NCI-H1048 (cell line): ENCODE results near the gene BCL11A.

ENCODE experiments used
- DNase-seq: peaks from one replicate; lab custom pipeline; 2025; lab: John Stamatoyannopoulos, UW

The BCL11A gene

DNA sequence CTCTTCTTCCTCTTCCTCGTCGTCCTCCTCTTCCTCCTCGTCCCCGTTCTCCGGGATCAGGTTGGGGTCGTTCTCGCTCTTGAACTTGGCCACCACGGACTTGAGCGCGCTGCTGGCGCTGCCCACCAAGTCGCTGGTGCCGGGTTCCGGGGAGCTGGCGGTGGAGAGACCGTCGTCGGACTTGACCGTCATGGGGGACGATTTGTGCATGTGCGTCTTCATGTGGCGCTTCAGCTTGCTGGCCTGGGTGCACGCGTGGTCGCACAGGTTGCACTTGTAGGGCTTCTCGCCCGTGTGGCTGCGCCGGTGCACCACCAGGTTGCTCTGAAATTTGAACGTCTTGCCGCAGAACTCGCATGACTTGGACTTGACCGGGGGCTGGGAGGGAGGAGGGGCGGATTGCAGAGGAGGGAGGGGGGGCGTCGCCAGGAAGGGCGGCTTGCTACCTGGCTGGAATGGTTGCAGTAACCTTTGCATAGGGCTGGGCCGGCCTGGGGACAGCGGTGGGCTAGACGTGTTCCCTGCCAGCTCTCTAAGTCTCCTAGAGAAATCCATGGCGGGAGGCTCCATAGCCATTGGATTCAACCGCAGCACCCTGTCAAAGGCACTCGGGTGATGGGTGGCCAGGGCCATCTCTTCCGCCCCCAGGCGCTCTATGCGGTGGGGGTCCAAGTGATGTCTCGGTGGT, 91.9 kb downstream of the BCL11A start:
- no peak for DNase-seq

DNA sequence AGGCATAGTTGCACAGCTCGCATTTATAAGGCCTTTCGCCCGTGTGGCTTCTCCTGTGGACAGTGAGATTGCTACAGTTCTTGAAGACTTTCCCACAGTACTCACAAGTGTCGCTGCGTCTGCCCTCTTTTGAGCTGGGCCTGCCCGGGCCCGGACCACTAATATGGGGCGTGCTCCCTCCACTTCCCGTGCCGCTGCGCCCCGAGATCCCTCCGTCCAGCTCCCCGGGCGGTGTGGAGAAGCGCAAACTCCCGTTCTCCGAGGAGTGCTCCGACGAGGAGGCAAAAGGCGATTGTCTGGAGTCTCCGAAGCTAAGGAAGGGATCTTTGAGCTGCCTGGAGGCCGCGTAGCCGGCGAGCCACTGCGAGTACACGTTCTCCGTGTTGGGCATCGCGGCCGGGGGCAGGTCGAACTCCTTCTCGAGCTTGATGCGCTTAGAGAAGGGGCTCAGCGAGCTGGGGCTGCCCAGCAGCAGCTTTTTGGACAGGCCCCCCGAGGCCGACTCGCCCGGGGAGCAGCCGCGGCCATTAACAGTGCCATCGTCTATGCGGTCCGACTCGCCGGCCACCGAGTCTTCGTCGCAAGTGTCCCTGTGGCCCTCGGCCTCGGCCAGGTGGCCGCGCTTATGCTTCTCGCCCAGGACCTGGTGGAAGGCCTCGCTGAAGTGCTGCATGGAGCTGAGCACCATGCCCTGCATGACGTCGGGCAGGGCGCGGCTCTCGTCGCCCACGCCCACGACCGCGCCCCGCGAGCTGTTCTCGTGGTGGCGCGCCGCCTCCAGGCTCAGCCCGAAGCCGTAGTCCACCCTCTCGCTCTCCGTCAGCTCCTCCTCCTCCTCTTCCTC, 92.7 kb downstream of the BCL11A start:
- no peak for DNase-seq

DNA sequence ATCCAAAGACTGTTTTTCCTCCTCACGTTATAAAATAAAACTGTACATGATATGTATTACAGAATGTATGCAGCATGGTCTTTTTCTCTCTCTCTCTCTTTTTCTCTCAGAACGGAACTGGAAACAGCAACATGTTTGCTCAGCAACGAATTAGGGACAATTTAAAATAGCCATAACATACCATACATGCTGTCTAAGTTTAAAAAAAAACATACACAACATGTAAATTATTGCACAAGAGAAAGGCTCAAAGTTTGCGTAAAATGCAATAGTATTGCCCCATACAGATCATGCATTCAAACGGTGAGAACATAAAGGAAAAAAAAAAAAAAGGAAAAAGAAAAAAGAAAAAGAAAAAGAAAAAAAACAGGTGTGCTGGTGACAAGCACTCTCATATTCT, 93.6 kb downstream of the BCL11A start:
- DNase-seq, result no peak

DNA sequence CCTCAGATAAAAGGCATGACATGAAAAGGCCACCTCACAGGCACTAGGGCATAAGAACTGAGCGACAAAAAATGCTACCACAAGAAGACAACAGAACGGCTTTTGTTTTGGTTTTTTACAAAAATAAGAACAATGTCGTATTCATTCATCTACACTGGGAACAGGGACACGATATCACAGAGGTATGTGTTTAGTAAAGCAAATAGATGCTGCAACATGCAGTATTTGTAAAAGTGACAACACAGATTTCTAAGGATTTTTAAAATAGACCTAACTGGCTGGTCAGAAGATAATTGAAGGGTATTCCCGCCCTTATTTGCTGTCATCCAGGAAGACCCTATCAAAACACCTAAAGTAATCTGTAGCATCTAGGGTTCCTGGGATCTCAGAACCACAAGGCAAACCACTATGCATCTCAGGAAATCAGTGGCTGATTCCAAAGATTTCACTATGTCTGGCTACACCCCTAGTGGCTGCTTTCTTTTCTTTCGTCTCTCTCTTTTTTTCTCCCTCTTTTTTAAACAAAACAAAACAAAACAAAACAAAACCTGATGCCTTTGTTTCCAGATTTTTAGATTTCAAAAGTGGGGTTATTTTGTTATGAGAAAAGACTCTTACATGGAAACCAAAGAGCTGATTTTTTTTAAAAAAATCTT, 97.2 kb downstream of the BCL11A start:
- DNase-seq, result no peak

- no peak for DNase-seq
These were observed 99.6 kb downstream of the BCL11A start for GRCh38 chr2:60453872-60454271.

DNA sequence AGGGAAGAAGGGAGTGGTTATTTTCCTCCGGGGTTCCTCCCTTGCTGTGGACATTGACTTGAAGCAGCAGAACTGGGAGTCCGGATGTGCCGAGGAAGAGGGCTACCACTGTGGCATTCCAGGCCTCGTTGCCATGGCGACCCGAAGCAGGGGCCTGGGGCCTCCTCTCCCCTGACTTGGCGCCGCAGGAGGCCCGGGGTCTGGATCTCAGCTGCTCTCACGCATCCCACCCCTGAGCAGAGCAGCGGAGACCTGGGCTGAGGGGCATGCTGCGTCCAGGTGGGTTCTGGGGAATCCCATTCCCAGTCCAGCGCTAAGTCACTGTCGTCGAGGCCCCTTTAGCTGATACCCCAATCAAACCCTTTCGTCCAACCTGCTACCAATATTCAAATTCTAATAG, 100.2 kb downstream of the BCL11A start:
- DNase-seq, result no peak

DNA sequence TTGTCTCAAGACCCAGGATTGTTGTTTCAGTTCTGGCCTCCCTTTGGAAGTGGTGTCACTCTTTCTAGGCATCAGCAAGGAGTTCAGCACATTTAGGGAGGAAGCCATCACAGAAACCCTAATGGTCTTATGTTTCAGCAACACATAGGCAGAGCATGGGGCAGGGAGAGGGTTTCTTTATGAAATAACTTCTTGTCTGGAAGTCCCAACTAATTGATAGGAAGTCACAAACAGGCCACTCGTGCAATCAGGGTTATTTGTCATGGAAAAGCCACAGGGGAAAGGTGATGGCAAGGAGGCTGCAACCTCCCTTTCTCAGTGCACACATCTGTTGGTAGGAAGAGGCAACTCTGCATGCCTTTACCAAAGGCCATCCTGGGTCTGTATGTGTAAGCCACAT, 103.0 kb downstream of the BCL11A start:
- no peak for DNase-seq

GRCh38 chr2:60447943-60448342, 105.5 kb downstream of the BCL11A start:
- no peak for DNase-seq

- DNase-seq, result no peak
These were observed 106.8 kb downstream of the BCL11A start for GRCh38 chr2:60446413-60447267.

DNA sequence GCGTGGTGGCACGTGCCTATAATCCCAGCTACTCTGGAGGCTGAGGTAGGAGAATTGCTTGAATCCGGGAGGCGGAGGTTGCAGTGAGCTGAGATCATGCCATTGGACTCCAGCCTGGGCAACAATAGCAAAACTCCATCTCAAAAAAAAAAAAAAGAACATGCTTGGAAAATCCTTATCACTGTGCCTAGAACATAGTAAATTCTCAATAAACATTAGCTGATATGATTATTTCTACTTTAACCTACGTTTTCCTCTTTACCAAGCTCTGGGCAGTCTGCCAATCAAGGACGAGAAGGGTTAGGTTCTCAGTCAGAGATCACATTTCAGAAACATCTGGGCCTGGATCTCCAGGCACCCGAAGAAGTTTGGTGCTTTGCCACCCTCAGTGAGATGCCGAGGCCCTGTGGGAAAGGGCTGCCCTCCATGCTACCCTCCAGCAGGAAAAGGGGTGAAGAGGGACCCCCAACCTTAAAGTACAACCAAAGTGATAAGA, 107.7 kb downstream of the BCL11A start:
- DNase-seq, result no peak

- no peak for DNase-seq
These were observed 110.8 kb downstream of the BCL11A start for GRCh38 chr2:60442608-60443007.

- DNase-seq, result no peak
These were observed 111.7 kb downstream of the BCL11A start for GRCh38 chr2:60441800-60442199.

DNA sequence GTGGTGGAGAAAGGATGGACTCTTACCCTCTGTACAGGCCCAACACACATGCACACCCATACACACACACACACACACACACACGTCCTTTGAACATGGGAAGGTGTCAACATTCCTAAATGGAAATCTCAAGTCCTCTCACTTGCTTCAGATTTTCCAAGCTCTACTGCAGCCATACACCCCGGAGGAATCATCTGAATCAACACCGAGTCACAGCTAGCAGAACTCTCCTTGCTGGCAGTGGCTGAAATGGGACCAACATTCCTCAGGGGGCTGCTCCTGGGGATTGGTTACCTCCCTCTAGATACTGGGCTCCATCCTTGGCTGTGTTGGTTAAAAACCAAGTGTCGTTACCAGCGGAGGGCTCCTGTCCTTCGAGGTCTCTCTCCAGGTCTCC, 112.7 kb downstream of the BCL11A start:
- no peak for DNase-seq

DNA sequence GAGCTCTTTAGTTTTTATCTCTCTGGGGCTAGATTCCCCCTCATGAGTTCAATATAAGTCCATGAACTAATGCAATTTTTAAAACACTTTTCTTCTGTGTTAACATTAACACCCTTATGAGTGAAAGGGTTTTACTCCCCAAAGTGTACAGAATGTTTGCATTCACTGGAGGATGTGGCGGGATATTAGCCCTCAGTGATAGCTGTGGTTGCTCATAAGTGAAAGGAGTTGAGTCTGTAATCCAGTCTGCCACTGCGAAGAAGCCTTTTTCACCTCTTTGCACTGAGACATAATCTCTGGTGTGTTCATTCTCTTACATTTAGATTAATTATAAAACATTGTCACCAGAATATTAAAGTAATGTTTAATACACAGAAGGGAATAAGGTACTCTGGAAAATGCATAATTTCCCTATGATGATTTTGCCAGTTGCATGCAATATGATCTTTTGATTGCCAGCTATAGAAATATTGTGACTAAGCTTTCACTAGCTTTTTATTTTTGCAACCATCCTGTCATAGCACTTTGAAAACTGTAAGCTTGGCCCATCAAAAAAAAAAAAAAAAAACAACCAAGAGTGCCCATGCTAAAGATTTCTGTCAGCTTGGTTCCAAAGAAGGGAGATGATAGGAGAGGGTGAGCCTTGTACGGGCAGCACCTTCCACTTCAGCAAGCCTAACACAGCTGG, 113.2 kb downstream of the BCL11A start:
- DNase-seq, result no peak

GRCh38 chr2:60439219-60439974, 114.1 kb downstream of the BCL11A start:
- no peak for DNase-seq

- DNase-seq, result no peak
These were observed 114.8 kb downstream of the BCL11A start for GRCh38 chr2:60438653-60439052.

GRCh38 chr2:60438131-60438530, 115.3 kb downstream of the BCL11A start:
- DNase-seq, result no peak

DNA sequence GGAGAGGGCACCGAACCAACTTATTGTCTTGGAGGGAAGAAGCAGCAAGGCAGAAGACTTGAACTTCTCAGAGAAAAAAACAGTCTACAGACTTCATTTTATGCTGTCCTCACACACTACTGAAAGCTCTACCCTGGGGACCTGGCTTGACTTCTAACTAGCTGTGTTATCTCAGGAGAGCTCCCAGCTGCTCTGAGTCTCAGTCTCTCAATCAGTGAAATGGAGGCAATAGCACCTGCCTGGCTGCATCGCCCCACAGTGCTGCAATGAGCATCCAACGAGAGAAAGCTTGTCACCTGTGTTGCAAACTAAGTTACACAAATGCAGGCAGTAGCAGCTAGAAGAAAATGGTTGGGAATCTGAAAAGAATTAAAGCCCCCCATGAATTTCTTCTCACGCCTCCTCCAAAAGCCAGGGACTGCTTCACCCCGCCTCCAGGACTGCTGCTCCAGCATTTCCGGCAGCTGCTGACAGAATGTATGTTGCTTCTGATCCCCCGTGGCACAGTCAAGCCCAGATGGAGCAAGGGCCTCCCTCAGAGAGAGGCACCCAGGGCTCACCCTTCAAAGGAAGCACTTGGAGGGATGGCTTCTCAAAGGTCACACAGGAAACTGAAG, 116.3 kb downstream of the BCL11A start:
- DNase-seq, result no peak

DNA sequence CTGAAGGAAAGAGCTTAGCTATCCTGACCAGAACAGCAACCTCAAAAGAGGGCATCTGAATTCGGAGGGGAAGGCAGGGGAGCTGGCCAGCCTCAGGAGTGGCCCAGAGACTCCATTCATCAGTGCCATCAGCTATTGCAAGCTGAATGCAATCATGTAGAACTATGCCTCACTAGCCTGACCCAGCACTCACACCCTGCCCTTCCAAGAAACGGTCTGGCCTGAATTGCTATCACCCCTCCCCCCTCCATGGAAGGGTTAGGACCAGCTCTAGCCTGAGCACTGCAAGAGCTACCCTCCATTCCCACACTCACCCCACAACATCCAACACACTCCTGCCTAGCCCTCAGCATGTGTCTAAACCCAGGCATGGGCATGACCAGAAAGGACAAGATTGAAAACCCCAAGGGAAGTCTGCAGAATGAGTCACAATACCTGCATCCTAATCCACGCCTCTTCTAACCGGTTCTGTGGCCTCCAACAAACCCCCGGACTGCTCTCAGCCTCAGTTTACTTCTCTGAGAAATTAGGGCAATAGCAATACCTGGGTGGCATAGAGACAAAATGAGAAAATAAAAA, 120.3 kb downstream of the BCL11A start:
- DNase-seq, result no peak
